Mucosa of stomach (tissue), 1 donor: ENCODE data around the gene CORIN.
A peak's percentile ranks its signal among the peaks of the same experiment; 100 is the strongest.

Source experiments
- H3K27me3 ChIP-seq: one replicate; pipeline ENCODE4 v1.7.0; 2013; ENCODE audit warnings: mild to moderate bottlenecking, low read length; ENCODE audit not compliant: control insufficient read depth, insufficient read depth
- H3K36me3 ChIP-seq: one replicate; pipeline ENCODE4 v1.7.0; 2013; ENCODE audit warnings: low read length; ENCODE audit not compliant: control insufficient read depth, insufficient read depth
- H3K4me1 ChIP-seq: one replicate; pipeline ENCODE4 v1.7.0; 2013; ENCODE audit warnings: mild to moderate bottlenecking, low read length; ENCODE audit not compliant: control insufficient read depth, insufficient read depth
- H3K4me3 ChIP-seq: one replicate; pipeline ENCODE4 v1.7.0; 2013; ENCODE audit warnings: low read length
- H3K9ac ChIP-seq: one replicate; pipeline ENCODE4 v1.7.0; 2013; ENCODE audit warnings: mild to moderate bottlenecking, low read length, moderate library complexity
- H3K9me3 ChIP-seq: one replicate; pipeline ENCODE4 v1.7.0; 2013; ENCODE audit warnings: mild to moderate bottlenecking, low read length, moderate library complexity; ENCODE audit not compliant: control insufficient read depth
- donor health status: Pancreatic carcinoma.

Gene CORIN

GRCh38 chr4:47837908-47838294, at the start of gene CORIN:
TSS of gene CORIN (minus strand) at chr4:47838067. CDS start at chr4:47837949, 118 bp downstream.
- Histone ChIP-seq H3K27me3 (peaks cover 14% of the 10 kb centered on the region), H3K4me3 (peak within 1 kb of the TSS; percentile 40), H3K36me3 (no peaks in the 10 kb centered on the region), H3K4me1 (peaks cover 22% of the 10 kb centered on the region), H3K9ac (peak within 1 kb of the TSS; percentile 70), H3K9me3 (no peaks in the 10 kb centered on the region)

- Histone ChIP-seq H3K9ac (no peak overlapping the region), H3K27me3 (no peaks in the 10 kb centered on the region), H3K4me3 (no peak overlapping the region), H3K4me1 (peaks cover 8% of the 10 kb centered on the region), H3K36me3 (no peaks in the 10 kb centered on the region), H3K9me3 (no peaks in the 10 kb centered on the region)
These were observed 44.4 kb upstream of the CORIN start for GRCh38 chr4:47882228-47882627.

- H3K4me1 ChIP-seq: peaks cover 8% of the 10 kb centered on the region
- H3K9me3 ChIP-seq: no peaks in the 10 kb centered on the region
- no peak overlapping the region for H3K4me3 ChIP-seq
- H3K36me3 ChIP-seq: no peaks in the 10 kb centered on the region
- no peak overlapping the region for H3K9ac ChIP-seq
- no peaks in the 10 kb centered on the region for H3K27me3 ChIP-seq
These were observed 41.6 kb upstream of the CORIN start for GRCh38 chr4:47879458-47879857.

- Histone ChIP-seq H3K9me3 (no peaks in the 10 kb centered on the region), H3K4me1 (peaks cover 8% of the 10 kb centered on the region), H3K9ac (no peak overlapping the region), H3K4me3 (no peak overlapping the region), H3K36me3 (no peaks in the 10 kb centered on the region), H3K27me3 (no peaks in the 10 kb centered on the region)
These were observed 39.1 kb upstream of the CORIN start for GRCh38 chr4:47876784-47877546.

GRCh38 chr4:47876310-47876709, 38.4 kb upstream of the CORIN start:
- H3K36me3 ChIP-seq: no peaks in the 10 kb centered on the region
- no peak overlapping the region for H3K9ac ChIP-seq
- no peaks in the 10 kb centered on the region for H3K27me3 ChIP-seq
- peaks cover 8% of the 10 kb centered on the region for H3K4me1 ChIP-seq
- no peak overlapping the region for H3K4me3 ChIP-seq
- H3K9me3 ChIP-seq: no peaks in the 10 kb centered on the region

GRCh38 chr4:47873877-47874541, 36.1 kb upstream of the CORIN start:
- Histone ChIP-seq H3K27me3 (no peaks in the 10 kb centered on the region), H3K36me3 (no peaks in the 10 kb centered on the region), H3K9ac (no peak overlapping the region)

GRCh38 chr4:47863486-47863885, 25.6 kb upstream of the CORIN start:
- H3K4me1 ChIP-seq: no peaks in the 10 kb centered on the region
- no peaks in the 10 kb centered on the region for H3K9me3 ChIP-seq
- no peak overlapping the region for H3K4me3 ChIP-seq
- no peak overlapping the region for H3K9ac ChIP-seq
- H3K36me3 ChIP-seq: no peaks in the 10 kb centered on the region
- H3K27me3 ChIP-seq: no peaks in the 10 kb centered on the region

More at GRCh38 chr4:47873877-47874541, 36.1 kb upstream of the CORIN start:
- no peak overlapping the region for H3K4me3 ChIP-seq
- no peaks in the 10 kb centered on the region for H3K9me3 ChIP-seq
- no peaks in the 10 kb centered on the region for H3K4me1 ChIP-seq

GRCh38 chr4:47862297-47862696, 24.4 kb upstream of the CORIN start:
- H3K36me3 ChIP-seq: no peaks in the 10 kb centered on the region
- H3K9me3 ChIP-seq: no peaks in the 10 kb centered on the region
- no peak overlapping the region for H3K4me3 ChIP-seq
- no peak overlapping the region for H3K9ac ChIP-seq
- H3K27me3 ChIP-seq: no peaks in the 10 kb centered on the region
- no peaks in the 10 kb centered on the region for H3K4me1 ChIP-seq

GRCh38 chr4:47860305-47860704, 22.4 kb upstream of the CORIN start:
- no peak overlapping the region for H3K4me3 ChIP-seq
- H3K4me1 ChIP-seq: no peaks in the 10 kb centered on the region
- no peaks in the 10 kb centered on the region for H3K27me3 ChIP-seq
- H3K36me3 ChIP-seq: no peaks in the 10 kb centered on the region
- no peak overlapping the region for H3K9ac ChIP-seq
- H3K9me3 ChIP-seq: no peaks in the 10 kb centered on the region

GRCh38 chr4:47858006-47858405, 20.1 kb upstream of the CORIN start:
- H3K9me3 ChIP-seq: no peaks in the 10 kb centered on the region
- no peaks in the 10 kb centered on the region for H3K36me3 ChIP-seq
- no peaks in the 10 kb centered on the region for H3K4me1 ChIP-seq
- no peaks in the 10 kb centered on the region for H3K27me3 ChIP-seq
- no peak overlapping the region for H3K4me3 ChIP-seq
- H3K9ac ChIP-seq: no peak overlapping the region

- no peak overlapping the region for H3K4me3 ChIP-seq
- H3K27me3 ChIP-seq: no peaks in the 10 kb centered on the region
These were observed 18.8 kb upstream of the CORIN start for GRCh38 chr4:47856713-47857112.

GRCh38 chr4:47855350-47855749, 17.5 kb upstream of the CORIN start:
- Histone ChIP-seq H3K27me3 (no peaks in the 10 kb centered on the region), H3K9me3 (no peaks in the 10 kb centered on the region), H3K4me1 (no peaks in the 10 kb centered on the region), H3K36me3 (no peaks in the 10 kb centered on the region), H3K4me3 (no peak overlapping the region), H3K9ac (no peak overlapping the region)

More at GRCh38 chr4:47856713-47857112, 18.8 kb upstream of the CORIN start:
- H3K9ac ChIP-seq: no peak overlapping the region
- H3K4me1 ChIP-seq: no peaks in the 10 kb centered on the region
- H3K36me3 ChIP-seq: no peaks in the 10 kb centered on the region
- no peaks in the 10 kb centered on the region for H3K9me3 ChIP-seq
